NCI-H2196 treated with DMSO at 0.1 percent for 48 hours (cell line): ENCODE measurements around the gene GAMT.

Source experiments
- DNase-seq: peaks from one replicate; lab custom pipeline; 2025; ENCODE audit not compliant: unreplicated experiment; lab: John Stamatoyannopoulos, UW

Gene GAMT

DNA sequence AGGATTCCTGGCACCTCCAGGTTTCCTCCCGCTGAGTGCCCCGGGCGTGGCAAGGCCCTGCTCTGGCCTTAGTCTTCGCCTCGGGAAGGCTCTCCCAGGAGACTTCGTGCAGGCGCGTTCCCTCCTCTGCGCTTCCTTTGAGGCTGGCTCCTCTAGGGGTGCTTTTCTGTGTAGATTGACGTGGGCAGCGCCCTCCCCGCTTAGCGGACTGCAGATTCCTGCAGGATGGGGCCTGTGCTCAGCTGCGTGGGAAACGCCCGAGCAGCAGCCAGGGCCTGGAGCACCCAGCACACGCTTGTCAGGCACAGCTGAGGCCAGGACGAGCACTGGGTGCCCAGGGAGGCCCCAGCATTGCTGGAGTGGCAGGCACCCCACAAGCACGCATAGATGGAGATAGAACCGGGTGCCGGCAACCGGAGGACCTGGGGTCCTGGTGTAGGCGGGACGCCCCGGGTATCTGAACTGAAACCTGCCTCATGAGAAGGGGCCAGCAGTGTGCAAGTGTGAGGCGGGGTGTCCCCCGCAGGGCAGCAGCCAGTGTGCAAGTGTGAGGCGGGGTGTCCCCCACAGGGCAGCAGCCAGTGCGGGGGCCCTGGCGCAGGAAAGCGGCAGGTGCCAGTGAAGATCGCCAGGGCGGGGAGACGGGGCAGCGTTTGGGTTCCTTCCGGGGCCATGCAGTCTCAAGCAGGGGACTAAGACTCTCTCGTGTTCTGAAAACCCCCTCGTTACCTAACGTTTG lies 14.2 kb downstream of the GAMT start:
- no peak for DNase-seq

DNA sequence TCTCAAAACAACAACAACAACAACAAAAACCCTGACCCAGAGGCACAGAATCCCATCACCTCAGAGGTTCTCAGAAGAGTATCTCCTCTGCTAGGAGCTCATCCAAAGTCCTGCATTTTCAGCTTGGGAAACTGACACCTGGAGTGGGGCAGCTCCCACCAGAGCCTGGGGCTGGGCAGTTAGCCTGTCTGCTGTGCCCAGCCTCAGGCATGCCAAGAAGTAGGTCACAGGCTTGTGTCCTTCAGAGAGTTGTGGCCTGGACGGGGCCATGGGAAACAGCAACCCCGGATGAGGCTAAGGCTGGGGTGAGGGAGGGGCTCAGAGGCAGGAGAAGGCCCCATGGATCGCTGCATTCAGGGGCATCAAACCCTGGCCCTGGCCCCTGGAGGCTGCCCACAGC lies 15.5 kb downstream of the GAMT start:
- DNase-seq, result no peak

DNA sequence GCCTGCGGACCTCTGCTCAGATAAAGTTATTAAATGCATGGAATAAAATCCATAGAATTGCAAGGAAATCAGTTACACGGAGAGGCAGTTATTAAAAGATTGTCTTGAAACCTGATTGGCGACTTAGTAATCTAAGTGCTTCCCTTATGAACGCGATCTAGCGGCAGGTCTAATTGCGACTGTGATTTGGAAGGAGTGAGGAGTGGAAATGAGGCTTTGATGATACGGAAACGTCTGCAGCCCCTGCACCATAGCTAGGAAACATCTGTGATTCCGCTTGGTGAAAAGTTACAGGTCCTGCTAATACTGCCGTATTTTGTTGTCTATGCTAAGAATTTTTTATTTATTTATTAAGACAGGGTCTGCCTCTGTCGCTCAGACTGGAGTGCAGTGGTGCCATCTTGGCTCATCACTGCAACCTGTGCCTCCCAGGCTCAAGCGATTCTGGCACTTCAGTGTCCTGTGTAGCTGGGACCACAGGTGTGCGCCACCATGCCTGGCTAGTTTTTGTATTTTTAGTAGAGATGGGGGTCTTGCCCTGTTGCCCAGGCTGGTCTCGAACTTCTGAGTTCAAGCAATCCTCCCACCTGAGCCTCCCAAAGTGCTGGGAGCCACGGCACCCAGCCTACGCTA lies 16.7 kb downstream of the GAMT start:
- no peak for DNase-seq

DNA sequence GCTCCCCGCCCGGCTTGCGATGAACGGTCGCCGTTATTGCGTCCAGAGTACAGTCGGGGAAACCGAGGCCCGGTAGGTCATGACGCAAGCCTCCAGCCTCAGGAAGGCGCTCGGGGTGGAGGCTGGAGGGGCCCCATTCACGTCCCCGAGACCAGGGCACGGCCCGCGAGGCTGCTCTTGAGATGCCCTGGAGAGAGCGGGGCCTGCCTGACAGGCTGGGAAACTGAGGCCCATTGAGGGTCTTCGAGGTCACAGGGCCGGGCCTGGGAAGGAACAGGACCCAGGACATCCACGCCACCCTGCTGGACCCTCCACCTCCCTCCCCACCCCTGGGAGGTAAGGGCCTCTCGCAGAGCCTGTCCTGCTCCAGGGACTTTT lies 17.3 kb downstream of the GAMT start:
- no peak for DNase-seq

DNA sequence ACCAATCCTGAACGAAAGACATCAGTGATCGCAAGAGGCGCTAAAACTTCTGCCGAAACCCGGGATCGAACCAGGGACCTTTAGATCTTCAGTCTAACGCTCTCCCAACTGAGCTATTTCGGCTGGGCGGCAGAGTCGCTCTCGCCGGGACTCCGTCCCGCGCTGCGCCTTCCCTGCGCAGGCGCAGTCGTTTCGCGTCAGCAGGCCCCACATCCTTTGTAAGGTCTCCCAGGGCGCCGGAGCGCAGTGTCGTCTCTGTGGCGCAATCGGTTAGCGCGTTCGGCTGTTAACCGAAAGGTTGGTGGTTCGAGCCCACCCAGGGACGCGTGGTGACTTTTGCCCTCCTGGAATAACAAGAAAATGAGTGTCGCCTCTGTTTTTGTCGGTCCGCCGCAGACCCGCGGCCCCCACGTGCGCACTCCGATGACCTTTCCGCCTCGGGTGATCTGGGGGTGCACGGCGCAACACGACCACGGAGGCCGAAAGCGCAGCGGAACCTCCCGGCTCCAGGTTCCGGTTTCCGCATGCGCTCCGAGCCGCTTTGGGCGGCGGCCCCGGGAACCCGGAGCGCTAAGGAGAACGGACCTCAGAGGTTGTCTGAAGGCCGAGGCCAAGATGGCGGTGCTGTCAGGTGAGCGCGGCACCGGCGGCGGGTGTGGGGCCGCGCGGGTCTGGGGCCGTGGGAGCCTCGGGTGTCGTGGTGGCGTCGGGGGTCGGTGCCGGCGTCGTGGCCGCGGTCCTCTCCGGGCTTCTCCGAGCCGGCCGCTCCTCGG lies 17.8 kb downstream of the GAMT start, which contains the start of gene NDUFS7:
TSS of gene NDUFS7 (plus strand) at position 596 of the 773 bp plus-strand sequence. CDS start at position 616, 20 bp downstream.
- peak; percentile 47 for DNase-seq

DNA sequence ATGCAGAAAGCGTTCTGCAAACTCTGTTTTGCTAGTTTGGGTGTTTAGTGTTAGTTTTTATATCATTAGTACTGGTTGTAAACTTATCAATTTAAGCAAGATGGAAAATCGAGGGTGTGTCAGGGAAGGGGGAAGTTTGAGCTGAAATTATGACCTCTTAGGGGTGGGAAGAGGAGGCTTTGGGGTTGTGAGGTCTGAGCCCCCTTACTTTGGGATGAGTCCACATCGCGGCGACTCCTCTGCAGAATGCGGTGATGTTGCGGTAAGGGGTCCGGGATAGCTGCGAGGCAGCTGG lies 18.4 kb downstream of the GAMT start:
- DNase-seq, result no peak

DNA sequence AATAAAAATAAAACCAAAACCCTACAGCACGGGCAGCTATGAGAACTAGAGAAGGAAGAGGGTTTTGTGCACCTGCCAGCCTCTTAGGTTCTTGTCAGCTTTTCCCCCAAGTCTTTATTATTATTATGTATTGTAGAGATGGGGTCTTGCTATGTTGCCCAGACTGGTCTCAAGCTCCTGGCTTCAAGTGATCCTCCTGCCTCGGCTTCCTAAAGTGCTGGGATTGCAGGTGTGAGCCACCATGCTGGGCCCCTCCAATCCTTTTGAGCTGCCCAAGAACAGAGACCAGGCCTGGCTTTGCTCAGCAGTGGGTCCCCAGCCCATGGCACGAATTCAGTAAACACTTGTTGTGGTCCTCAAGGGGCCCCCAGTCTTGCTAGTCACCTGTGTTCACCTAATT lies 19.1 kb downstream of the GAMT start:
- DNase-seq, result no peak

DNA sequence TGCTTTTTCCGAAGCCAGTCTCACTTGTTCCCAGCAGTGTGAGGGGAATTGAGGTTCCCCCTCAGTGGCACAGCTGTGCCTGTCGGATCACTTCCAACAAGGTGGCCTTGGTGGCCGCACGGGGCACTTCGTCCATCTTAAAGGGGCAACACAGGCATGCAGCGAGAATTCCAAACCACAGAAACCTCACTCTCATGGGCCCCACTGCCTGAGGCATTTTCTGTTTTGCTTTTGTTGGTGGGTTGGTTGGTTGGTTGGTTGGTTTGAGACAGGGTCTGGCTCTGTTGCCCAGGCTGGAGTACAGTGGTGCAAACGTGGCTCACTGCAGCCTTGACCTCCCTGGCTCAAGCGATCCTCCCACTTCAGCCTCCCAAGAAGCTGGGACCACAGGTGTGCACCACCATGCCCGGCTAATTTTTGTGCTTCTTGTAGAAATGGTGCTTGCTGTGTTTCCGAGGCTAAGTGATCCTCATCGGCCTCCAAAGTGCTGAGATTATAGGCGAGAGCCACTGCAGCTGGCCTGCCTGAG lies 21.3 kb downstream of the GAMT start:
- DNase-seq, result no peak

DNA sequence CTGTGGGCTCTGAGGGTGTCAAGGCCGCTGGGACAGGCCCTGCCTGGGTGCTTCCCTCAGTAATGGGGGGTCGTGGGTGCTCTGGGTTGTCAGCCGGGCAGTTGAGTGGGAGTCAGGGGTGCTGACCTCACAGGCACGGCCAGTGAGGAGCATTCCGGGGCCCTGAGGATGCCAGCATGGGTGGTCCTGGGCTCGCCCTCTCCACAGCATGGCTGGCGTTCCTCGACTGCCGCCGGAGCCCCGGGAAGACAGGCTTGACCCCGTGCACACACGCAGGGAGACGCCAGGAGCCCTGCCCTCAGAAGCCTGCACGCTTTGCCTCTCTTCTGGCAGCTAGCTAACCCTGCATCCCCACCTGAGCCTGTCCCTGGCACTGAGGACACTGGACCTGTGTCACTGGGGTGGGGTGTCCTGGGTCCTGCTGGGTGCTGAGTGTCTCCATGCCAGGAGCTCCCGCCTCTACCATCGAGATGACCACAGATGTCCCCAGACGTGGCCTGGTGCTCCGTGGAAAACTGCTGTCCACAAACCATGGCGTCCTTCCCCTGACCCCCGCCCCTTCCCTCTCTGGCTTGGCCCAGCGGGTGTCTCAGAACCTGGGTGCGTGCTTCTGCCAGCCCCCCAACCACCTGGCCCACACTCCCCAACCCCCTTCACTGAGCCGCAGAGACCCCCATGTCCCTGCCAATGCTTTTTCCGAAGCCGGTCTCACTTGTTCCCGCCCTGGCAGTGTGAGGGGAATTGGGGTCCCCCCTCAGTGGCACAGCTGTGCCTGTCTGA lies 22.0 kb downstream of the GAMT start:
- DNase-seq, result no peak

DNA sequence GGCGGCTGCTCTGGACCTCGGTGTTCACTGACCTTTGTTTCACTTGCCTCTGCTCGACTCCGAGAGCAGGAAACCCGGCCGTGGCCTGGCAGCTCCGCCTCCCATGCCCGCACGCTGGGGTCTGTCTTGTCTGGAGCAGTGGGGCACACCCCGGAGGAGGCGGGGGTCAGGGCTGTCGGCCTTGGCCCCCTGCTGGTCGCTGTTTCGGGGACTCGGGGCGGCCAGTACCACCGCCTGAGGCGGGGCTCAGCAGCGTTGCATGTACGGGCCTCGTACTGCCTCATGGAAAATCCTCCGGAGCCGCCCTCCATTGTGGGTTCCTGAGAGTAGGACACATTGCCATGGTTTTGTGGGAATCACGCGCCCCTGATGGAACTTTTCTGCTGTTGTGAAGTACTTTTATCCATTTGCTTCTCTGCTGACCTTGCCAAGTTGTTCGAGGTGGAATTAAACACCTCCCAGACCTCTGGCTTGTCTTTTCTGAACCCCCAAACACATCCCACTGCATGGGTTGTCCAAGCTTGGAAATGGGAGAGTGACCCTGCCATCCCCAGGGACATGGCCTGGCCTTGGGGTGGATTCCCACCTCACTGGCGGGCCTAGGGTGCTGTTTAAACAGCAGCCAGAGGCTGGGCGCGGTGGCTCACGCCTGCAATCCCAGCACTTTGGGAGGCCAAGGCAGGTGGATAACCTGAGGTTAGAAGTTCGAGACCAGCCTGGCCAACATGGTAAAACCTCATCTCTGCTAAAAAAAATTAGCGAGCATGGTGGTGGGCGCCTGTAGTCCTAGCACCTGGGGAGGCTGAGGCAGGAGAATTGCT lies 23.2 kb downstream of the GAMT start:
- no peak for DNase-seq

DNA sequence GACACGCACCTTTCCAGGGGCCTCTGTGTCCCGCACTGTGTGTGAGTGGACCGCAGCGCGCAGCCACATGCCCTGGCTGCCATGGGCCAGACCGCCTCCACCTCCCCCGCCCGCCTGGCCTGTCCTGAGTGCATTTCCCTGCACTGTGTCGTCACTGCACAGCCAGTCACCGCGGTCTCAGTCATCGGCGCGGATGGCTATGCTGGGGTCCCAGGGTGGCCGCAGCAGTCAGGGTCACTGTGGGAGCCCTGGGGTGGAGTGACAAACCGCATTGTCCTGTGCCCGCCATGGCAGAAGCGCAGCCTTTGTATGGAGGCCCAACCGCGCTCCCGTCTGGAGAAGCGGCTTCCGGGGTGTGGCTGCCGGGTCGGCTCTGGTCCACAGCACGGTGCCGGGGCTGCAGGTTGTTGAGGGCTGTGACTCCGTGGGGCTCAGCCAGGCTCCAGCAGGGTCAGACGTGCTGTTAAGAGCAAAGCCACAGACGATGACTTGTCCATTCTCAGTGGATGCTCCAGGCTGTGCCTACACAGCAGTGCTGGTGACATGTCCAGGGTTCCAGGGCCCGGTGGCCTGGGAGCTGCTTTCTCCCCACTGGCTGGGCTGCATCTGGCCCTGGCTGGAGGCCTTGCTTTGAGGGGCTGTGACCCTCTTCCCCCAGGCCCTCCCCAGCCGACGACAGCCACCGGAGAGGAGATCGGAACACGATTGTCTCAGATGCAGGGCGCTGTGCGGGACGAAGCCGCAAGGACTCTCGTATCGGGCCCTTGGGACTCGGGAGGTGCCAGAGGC lies 24.0 kb downstream of the GAMT start:
- no peak for DNase-seq

DNA sequence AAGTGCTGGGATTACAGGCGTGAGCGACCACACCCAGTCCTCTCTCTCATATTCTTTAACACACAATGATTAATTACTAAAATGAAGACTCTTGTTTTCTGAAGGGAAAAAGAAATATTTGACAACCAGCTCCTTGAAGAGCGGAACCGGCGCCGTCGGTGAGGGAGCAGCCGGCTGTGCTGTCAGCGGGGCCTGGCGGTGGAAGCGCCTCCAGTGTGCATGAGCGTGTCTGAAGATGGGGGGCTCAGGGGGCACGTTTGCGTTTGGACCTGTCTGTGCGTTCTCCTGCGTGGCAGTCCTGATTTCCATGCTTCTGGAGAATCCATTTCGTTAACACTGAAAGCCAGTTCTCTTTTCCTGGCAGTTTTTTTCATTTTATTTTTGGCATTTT lies 24.9 kb downstream of the GAMT start:
- DNase-seq, result no peak

DNA sequence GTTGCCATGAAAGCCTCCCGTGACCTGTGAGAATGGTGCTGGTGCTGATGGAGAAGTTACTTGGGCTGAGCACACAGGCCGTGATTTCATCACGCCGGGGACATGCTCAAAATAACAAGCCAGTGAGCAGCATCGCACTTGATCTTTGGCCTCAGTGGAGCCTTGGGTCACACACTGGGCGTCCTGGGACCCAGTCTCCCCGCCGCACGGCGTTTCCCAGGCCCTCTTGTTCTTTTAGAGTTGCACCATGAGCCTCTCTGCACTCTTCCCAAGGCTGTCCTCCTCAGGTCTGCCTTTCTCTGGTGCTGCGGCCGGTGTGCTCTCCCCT lies 27.1 kb downstream of the GAMT start:
- no peak for DNase-seq

DNA sequence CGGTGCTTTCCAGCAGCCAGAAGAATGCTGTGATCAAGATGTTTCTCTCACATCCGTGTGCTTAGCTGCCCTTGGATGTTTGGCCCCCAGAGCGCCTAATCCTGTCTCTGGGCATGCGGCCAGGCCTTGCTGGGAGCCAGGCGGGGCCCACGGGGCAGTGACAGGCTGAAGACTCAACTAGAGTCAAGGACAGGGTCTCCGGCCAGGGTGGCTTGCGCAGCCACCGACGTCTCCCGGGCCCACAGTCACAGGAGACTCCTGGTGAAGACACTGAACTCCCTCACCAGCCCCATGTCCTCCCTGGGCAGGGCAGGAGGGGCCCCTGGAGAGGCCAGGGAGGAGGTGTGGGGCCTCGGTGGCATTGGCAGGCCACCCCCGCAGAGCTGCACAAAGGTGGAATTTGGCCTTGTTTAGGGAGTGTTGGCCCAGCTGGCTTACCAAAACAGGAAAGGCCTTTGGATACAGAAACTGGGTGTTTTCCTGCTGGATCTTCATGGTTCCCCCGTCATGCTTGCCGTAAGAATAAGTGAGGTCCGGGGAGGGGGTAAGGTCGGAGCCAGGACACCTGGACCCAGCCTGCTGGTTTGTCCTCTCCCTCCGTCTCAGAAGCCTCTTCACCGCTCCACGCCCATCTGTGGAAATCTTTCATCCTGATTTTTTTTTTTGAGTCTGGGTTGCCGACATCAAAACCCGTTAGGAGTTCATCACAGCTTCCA lies 27.6 kb downstream of the GAMT start:
- DNase-seq, result no peak

DNA sequence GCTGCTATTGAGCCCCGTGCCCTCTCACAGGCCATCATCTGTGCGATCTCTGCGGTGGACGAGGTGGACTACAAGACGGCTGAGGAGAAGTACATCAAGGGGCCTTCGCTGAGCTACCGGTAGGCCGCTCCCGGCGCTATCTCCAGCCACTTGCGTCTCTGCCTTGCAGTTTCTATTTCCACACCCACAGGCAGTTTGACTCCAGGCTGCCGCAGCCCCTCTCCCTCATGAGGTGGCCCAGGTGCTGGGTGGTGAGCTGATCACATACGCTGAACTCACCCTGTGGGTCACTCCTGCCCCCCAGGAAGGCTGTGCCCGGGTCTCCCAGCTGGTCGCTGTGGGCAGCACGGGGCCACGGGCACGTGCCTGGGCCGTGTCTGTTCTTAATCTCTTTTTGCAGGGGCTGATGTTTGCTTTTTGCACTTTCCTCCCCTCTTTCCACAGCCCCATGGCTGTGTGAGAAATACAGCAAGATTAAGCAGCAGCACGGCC lies 28.3 kb downstream of the GAMT start:
- DNase-seq, result no peak

DNA sequence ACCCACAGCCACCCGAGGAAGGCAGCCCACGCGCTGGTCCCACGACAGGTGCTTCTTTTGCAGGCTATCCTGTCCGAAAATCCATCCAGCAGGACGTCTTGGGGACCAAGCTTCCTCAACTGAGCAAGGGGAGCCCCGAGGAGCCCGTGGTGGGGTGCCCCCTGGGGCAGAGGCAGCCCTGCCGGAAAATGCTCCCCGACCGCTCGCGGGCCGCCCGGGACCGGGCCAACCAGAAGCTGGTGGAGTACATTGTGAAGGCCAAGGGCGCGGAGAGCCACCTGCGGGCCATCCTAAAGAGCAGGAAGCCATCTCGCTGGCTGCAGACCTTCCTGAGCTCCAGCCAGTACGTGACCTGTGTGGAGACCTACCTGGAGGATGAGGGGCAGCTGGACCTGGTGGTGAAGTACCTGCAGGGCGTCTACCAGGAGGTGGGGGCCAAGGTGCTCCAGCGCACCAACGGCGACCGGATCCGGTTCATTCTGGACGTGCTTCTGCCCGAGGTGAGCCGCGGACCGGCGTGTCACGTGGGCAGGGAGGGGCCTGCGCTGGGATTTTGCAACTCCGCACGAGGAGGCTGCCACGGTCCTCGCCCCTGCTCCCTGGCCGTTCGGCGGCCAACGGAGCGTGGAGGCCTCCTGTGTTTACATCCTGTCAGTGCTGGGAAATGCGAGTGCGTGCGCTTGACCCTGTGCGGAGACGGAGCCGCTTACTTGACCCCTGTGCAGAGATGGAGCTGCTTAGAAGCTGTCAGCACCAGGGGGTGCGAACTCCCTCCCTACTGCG lies 30.6 kb downstream of the GAMT start:
- no peak for DNase-seq

DNA sequence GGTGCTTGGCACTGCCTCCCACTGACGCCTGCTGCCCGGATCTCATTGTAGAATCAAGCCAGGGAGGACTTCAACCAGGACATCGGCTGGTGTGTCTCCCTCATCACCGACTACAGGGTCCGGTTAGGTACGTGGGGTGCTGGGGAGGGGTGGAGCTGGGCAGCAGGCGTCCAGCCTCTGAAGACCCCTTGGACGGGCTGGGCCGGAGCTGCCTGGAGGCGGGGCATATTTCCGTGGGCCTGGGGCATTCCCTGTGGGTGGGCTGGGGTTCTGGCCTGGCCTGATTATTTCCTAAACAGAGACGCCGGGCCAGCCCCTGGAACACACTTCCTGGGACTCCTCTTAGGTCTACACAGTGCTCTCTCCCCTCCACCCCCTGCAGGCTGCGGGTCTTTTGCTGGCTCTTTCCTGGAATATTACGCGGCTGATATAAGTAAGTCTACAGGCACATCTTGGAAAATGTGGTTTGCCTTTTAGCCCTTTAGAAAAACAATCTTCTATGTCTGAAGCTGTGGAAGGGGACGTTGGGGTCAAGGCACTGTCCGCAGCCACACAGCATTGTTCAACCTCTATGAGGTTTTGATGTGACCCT lies 32.0 kb downstream of the GAMT start:
- no peak for DNase-seq
